ENCODE results near the gene ABTB2.

ABTB2 gene

GRCh38 chr11:34134765-34135164 lies 223.0 kb downstream of the ABTB2 start:
- no peak for DNase-seq
- in situ Hi-C loops (cut with MboI; ENCODE audit: low pct_unique_long_range_greater_than_20kb, low sequenced_read_pairs) = loop anchor here (25.0 kb wide), 1 partner anchor 103 kb away; no protein-coding TSS in a partner anchor

- no peak for DNase-seq
- in situ Hi-C loops (cut with MboI; ENCODE audit: low pct_unique_long_range_greater_than_20kb, low sequenced_read_pairs) = loop anchor here (25.0 kb wide), 1 partner anchor 105 kb away; no protein-coding TSS in a partner anchor
These were observed 225.4 kb downstream of the ABTB2 start for GRCh38 chr11:34132261-34132965.

GRCh38 chr11:34128824-34129223 lies 229.0 kb downstream of the ABTB2 start:
- in situ Hi-C loops (cut with MboI; ENCODE audit: low pct_unique_long_range_greater_than_20kb, low sequenced_read_pairs) = loop anchor here (25.0 kb wide), 1 partner anchor 108 kb away; no protein-coding TSS in a partner anchor
- DNase-seq = no peak

GRCh38 chr11:34126959-34127848 lies 230.6 kb downstream of the ABTB2 start:
- no peak for DNase-seq
- in situ Hi-C loops (cut with MboI; ENCODE audit: low pct_unique_long_range_greater_than_20kb, low sequenced_read_pairs) = loop anchor here (25.0 kb wide), 1 partner anchor 110 kb away; no protein-coding TSS in a partner anchor

- DNase-seq = no peak
These were observed 232.7 kb downstream of the ABTB2 start for GRCh38 chr11:34124885-34125668.

GRCh38 chr11:34120651-34121050 lies 237.2 kb downstream of the ABTB2 start:
- no peak for DNase-seq
- in situ Hi-C loops (cut with MboI; ENCODE audit: low pct_unique_long_range_greater_than_20kb, low sequenced_read_pairs) = no loop called here

More at GRCh38 chr11:34124885-34125668, 232.7 kb downstream of the ABTB2 start:
- in situ Hi-C loops (cut with MboI; ENCODE audit: low pct_unique_long_range_greater_than_20kb, low sequenced_read_pairs) = loop anchor here (25.0 kb wide), 1 partner anchor 112 kb away; no protein-coding TSS in a partner anchor

GRCh38 chr11:34114471-34114870 lies 243.3 kb downstream of the ABTB2 start:
- in situ Hi-C loops (cut with MboI; ENCODE audit: low pct_unique_long_range_greater_than_20kb, low sequenced_read_pairs) = no loop called here
- no peak for DNase-seq

GRCh38 chr11:34114014-34114413 lies 243.8 kb downstream of the ABTB2 start:
- in situ Hi-C loops (cut with MboI; ENCODE audit: low pct_unique_long_range_greater_than_20kb, low sequenced_read_pairs) = no loop called here
- no peak for DNase-seq

GRCh38 chr11:34111722-34112270 lies 246.0 kb downstream of the ABTB2 start:
- in situ Hi-C loops (cut with MboI; ENCODE audit: low pct_unique_long_range_greater_than_20kb, low sequenced_read_pairs) = no loop called here
- DNase-seq = no peak

GRCh38 chr11:34105957-34106504 lies 251.8 kb downstream of the ABTB2 start:
- peak; percentile 43 for DNase-seq
- in situ Hi-C loops (cut with MboI; ENCODE audit: low pct_unique_long_range_greater_than_20kb, low sequenced_read_pairs) = no loop called here

- in situ Hi-C loops (cut with MboI; ENCODE audit: low pct_unique_long_range_greater_than_20kb, low sequenced_read_pairs) = no loop called here
These were observed 252.5 kb downstream of the ABTB2 start, which contains the start of gene NAT10 for GRCh38 chr11:34105079-34105956. Gene NAT10 (plus strand): TSS chr11:34105629. CDS start chr11:34108226, 2,597 bp downstream.

GRCh38 chr11:34104680-34105078 lies 253.1 kb downstream of the ABTB2 start:
- DNase-seq = no peak
- in situ Hi-C loops (cut with MboI; ENCODE audit: low pct_unique_long_range_greater_than_20kb, low sequenced_read_pairs) = no loop called here

More at GRCh38 chr11:34105079-34105956, 252.5 kb downstream of the ABTB2 start, which contains the start of gene NAT10:
- peak; percentile 97 for DNase-seq
